GM18499 (cell line): ENCODE results near the gene SMIM45.

Experiments
- ATAC-seq: cut with Tn5 transposase; IDR thresholded peaks from one replicate; pipeline ENCODE4 v1.9.1; 2021; ENCODE audit warnings: moderate number of reproducible peaks; ENCODE audit not compliant: insufficient read depth, unreplicated experiment

The SMIM45 gene

GRCh38 chr22:41966225-41966606 lies 14.3 kb downstream of the SMIM45 start:
- no peak for ATAC-seq

- no peak for ATAC-seq
Measured at GRCh38 chr22:41966607-41967240, 14.8 kb downstream of the SMIM45 start.

DNA sequence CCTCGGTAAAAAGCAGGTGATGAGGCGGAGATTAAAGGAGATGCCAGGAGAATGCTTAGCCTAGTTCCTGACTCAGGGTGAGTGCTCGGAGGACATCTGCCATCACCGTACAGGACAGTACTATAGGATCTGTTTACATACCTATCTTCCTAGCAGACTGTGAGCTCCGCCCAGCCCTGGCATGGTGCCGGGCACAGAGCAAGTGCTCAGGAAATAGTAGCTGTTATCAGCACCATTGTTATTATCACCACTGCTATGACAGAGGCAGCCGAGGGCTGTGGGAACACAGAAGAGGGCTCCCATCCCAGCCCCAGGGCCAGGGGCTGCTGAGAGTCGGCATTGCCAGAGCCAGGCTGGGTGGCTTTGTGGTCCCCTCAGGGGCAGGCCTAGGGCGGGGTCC lies 16.7 kb downstream of the SMIM45 start:
- no peak for ATAC-seq

DNA sequence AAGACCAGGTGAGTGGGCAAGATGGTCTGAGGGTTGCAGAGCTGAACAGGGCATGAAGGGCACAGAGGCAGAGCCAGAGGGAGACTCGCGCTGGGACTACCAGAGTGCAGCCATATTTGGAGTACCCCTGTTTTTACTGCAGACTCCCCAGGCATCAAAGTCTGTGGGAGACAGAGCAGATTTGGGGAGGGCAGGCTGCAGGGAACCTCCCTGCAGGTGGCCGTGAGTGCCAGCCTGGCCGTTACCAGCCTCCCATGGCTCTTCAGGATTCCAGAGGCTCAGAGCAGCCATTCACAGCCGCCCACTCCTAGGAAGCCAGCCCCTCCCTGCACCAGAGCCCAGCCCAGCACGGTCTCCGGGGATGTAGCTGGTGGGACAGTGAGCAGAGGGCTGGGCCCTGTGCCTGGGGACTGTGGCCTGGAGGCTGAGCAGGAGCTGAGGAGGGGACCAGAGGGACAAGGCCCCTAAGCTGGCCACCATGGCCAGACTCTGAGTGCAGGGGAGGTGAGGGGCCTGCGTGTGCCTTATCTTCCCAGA lies 17.2 kb downstream of the SMIM45 start, which contains the start of gene SEPTIN3:
SEPTIN3 (plus strand) TSS at position 334 of the 537 bp plus-strand sequence. CDS start 2,050 bp downstream, outside the sequence.
- no peak for ATAC-seq

GRCh38 chr22:41970601-41971000 lies 18.7 kb downstream of the SMIM45 start:
- no peak for ATAC-seq

- ATAC-seq = no peak
Measured at GRCh38 chr22:41971431-41971830, 19.5 kb downstream of the SMIM45 start.

- no peak for ATAC-seq
Measured at GRCh38 chr22:41974691-41975290, 22.8 kb downstream of the SMIM45 start.

DNA sequence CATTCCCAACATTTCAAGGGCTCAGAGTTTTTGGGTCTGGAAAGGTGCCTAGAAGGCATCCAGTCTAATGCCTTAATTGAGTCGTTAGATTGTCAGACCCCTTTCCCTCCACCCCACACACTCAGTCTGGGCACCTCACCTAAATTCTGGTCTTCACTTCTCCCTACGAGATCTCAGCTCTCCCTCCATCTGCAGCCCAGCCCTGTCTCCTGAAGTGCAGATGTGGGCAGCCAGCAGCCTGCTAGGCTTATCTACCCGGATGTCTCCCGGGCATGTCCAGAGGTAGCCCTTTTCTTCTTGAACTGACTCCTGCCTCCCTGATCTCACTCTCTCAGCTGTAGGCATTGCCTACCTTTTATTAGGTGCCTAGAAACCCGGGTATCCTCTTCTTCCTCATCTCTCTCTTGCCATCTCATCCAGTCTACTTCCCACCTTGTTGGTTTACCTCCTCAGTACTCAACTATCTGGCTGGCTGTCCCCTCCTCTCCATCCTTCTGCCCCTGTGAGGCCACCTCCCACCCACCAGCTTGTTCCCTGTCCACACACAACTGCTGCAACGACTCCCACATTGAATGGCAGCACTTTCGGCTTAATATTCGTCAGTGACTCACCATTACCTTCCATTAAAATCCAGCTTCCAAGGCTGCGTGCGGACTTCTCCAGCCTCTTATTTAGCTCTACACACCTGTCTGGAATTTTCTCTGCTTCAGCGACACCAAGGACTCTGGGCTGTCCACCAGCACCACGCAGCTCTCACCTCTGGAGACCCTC lies 23.5 kb downstream of the SMIM45 start:
- no peak for ATAC-seq

DNA sequence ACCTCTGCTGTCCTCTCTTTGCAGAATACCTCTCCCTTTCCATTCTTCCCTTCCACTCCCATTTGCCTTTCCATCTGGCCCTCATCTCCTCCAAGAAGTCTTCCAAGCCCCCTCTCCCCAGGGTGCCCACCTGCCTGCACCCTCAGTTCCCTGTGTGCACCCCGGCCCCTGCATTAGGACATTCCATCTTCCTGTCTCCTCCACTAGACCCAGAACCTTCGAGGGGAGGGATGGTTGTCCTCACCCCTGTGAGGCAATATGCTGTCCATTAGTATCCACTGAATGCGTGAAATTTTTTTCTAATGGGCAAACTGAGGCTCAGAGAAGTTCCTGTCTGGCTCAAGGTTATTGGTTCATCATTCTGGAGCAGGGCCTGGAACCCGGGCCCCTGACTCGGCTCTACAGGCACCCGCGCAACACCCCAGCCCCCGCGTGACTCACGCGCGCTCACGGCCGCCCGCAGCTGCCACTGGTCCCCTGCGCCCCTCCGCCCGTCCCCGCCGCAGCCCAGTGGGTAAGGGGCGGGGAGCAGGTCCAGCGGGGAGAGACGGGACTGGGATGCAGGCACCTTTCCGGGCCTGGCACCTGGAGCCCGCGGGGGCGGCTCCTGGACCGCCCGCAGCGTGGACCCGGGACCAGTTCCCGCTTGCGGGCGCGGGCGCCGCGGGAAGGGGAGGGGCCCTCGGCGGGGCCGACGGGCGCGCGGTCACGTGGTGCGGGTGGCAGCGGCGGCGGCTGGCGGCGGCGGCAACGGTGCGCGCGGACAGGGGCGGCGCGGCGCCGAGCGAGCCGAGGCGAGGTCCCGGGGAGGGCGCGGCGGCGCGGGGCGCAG lies 24.3 kb downstream of the SMIM45 start:
- ATAC-seq = no peak

- no peak for ATAC-seq
Measured at GRCh38 chr22:41976961-41977566, 25.1 kb downstream of the SMIM45 start.

GRCh38 chr22:41978732-41979131 lies 26.8 kb downstream of the SMIM45 start:
- ATAC-seq = no peak

DNA sequence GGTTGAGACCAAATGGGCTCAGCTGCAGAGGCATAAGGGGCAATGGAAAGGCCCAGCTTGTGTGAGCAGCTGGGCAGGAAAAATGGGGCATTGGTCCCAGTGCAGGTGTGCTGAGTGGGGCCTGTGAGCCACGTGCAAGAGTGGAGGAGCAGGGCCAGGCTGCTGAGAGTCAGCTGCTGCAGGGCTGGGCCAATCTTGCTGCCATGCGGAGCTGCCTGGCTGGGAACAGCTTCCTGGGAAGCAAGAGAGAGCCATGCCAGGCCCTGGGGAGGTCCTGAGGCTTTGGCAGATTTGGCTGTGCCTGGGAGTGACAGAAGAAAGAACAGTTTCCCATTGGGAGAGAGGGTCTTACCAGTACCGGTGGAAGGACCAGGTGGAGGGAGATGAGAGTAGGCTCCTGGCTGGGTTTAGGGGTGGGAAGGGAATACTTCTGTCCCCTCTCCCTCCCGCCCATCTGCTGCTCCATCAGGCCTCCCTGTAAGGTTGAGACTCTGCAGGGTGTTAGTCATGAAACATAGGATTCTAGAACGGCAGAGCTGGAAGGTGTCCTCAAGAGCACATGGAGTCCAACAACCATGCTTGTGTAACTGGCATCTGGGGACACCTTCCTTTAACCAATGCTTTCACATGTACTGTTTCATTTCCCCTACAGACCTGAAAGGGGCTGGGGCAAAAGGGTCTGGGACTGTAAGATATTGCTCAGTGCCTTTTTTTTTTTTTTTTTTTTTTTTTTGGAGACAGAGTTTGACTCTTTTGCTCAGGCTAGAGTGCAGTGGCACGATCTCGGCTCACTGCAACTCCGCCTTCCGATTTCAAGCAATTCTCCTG lies 27.7 kb downstream of the SMIM45 start:
- no peak for ATAC-seq

- ATAC-seq = no peak
Measured at GRCh38 chr22:41982865-41983264, 30.9 kb downstream of the SMIM45 start.

DNA sequence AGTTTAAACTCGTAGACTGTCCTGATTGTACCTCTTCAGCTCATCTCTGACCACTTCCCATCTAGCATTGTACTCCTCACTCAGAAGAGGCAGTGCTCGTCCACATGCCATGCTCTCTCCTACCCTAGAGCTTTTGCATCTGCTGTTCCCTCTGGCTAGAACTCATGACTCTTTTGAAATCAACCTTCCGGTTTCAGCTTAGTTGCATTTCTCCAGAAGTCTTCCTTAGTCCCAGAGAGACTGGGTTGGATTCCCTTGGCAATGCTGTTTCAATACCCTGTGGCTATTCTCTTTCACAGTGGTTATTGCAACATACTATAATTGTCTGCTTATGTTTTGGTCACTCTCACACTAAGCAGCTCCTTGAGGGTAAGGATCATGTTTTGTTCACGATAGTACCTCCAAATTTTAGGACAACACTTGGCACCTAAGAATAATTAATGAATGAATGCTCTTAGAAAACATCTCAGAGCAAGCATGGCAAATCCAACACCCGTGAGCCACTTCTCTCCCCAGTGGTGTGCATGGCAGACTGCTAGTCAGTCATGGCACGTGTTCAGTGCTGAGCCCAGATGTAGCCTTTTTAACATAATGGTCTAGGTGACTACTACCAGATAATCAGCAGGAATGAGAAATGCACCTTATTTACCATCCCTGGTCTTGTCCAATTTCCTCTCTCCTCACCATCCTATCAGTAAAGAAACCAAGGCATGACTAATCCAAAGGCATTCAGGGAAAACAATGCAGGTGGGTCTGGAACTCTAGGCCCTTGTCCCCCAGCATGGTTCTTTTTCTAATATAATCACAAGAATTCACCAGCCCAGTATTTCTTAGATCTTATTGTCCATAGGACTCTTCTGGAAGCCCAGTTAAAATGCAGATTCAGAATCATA lies 31.8 kb downstream of the SMIM45 start:
- no peak for ATAC-seq

GRCh38 chr22:41987276-41987675 lies 35.3 kb downstream of the SMIM45 start:
- ATAC-seq = no peak

DNA sequence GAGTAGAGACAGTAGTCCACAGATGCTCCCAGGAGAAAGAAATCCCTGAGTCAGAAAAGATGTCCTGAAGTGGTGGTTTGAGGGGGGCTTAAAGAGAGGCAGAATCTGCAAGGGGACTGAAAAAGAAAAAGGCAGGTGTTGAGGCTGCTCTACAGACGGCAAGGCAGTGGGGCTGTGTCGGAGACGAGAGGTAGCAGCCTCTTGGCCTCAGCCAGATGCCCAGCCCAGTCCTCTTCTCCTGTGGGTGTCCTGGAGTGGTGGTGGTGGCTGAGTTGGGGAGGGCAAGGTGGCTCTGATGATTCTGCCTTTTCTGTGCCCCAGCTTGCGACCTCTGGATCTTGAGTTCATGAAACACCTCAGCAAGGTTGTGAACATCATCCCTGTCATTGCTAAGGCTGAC lies 37.3 kb downstream of the SMIM45 start:
- no peak for ATAC-seq

- ATAC-seq = no peak
Measured at GRCh38 chr22:41991111-41991510, 39.2 kb downstream of the SMIM45 start.

- ATAC-seq = no peak
Measured at GRCh38 chr22:41992496-41992895, 40.5 kb downstream of the SMIM45 start.
